Brain microvascular endothelial cell (primary cell): ENCODE results near the gene TTLL13.
"Not testable (repeated sequence)": the region's sequence is repeated elsewhere in the genome, so short reads cannot be mapped to it uniquely, and the experiment has no call there.

Source experiments
- DNase-seq: peaks from one replicate; pipeline ENCODE4 v3.0.0-alpha.2; 2020
- H3K27ac ChIP-seq: fragments of 250-450 bp; sonication (Bioruptor Pico); 2 replicates; pipeline ENCODE4 v1.5.1; 2020; ENCODE audit warnings: mild to moderate bottlenecking, moderate library complexity
- H3K27me3 ChIP-seq: fragments of 250-450 bp; sonication (Bioruptor Pico); replicated peaks from 2 replicates; pipeline ENCODE4 v1.5.1; 2020; ENCODE audit warnings: mild to moderate bottlenecking
- H3K36me3 ChIP-seq: fragments of 250-450 bp; sonication (Bioruptor Pico); replicated peaks from 2 replicates; pipeline ENCODE4 v1.5.1; 2020; ENCODE audit warnings: mild to moderate bottlenecking
- H3K4me3 ChIP-seq: 2 replicates; pipeline ENCODE4 v1.5.1; 2011; ENCODE audit warnings: low read depth, mild to moderate bottlenecking, control low read depth, low read length, moderate library complexity
- CTCF ChIP-seq: IDR thresholded peaks from 2 replicates; pipeline ENCODE4 v1.5.1; 2011; ENCODE audit warnings: low read depth, mild to moderate bottlenecking, moderate library complexity, low read length, control low read depth, inconsistent platforms; ENCODE audit errors: missing control alignments
- in situ Hi-C: cut with HindIII; loops from 2 replicates; pipeline ENCODE4 v1.10.0; 2017; ENCODE audit warnings: low sequenced_read_pairs, low pct_ligation_motif_present

The TTLL13 gene

GRCh38 chr15:90271459-90272166, 22.3 kb downstream of the TTLL13 start:
- DNase-seq = no peak
- Histone ChIP-seq H3K4me3 (no peak overlapping the region), H3K27me3 (no peaks in the 10 kb centered on the region), H3K27ac (no peak overlapping the region), H3K36me3 (peaks cover 41% of the 10 kb centered on the region)
- TF ChIP-seq CTCF = no peak
- in situ Hi-C loops = no loop called here

DNA sequence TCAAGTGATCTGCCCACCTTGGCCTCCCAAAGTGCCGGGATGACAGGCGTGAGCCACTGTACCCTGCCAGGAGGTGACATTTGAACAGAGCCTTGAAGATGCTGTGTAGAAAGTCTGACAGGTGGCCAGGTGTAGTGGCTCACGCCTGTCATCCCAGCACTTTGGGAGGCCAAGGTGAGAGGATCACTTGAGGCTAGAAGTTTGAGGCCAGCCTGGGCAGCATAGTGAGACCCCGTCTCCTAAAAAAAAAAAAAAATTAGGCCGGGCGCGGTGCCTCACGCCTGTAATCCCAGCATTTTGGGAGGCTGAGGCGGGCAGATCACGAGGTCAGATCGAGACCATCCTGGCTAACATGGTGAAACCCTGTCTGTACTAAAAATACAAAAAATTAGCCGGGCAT, 29.1 kb downstream of the TTLL13 start:
- DNase-seq, H3K27ac ChIP-seq, H3K4me3 ChIP-seq, in situ Hi-C loops, H3K27me3 ChIP-seq, H3K36me3 ChIP-seq: not testable (repeated sequence)

DNA sequence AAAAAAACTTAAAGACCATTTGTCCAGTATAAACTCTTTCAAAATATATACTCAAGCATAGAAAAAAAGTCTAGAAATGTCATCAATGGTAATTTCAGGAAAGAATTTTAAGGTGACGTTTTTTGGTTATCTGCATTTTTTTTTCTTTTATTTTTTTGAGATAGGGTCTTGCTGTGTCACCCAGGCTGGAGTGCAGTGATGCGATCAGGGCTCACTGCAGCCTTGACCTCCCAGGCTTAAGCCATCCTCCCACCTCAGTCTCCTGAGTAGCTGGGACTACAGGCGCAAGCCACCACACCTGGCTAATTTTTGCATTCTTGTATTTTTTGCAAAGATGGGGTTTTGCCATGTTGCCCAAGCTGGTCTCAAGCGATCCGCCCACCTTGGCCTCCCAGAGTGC, 31.4 kb downstream of the TTLL13 start:
- DNase-seq, H3K4me3 ChIP-seq, in situ Hi-C loops: not testable (repeated sequence)

GRCh38 chr15:90281637-90282036, 32.3 kb downstream of the TTLL13 start:
- H3K4me3 ChIP-seq, H3K27ac ChIP-seq, H3K27me3 ChIP-seq, DNase-seq, in situ Hi-C loops, H3K36me3 ChIP-seq: not testable (repeated sequence)

More for the DNA sequence above, 31.4 kb downstream of the TTLL13 start:
- not testable (repeated sequence) for H3K27ac ChIP-seq, H3K27me3 ChIP-seq, H3K36me3 ChIP-seq

DNA sequence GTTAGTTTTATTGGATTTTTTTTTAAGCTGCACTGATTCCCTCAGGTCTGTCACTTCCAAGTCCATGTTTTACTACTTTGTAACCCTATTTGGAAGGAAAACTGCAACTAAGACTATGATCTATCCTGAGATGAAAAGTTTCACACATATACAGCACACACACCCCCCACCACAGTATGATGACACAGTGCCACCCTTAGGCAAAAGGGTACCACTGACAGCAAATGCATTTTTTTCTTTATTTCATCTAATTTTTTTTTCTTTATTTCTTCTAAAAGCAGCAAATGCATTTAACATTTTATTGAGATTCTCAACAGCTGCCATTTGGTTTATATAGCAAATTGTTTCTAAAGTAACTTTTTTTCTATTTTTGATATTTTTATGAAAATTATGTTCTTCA, 37.3 kb downstream of the TTLL13 start:
- TF ChIP-seq CTCF = peak; percentile 50
- Histone ChIP-seq H3K27me3 (no peaks in the 10 kb centered on the region), H3K36me3 (no peaks in the 10 kb centered on the region), H3K4me3 (no peak overlapping the region), H3K27ac (no peak overlapping the region)
- DNase-seq = no peak
- in situ Hi-C loops = no loop called here

- Histone ChIP-seq H3K4me3 (no peak overlapping the region), H3K27ac (no peak overlapping the region), H3K36me3 (no peaks in the 10 kb centered on the region), H3K27me3 (no peaks in the 10 kb centered on the region)
- in situ Hi-C loops = no loop called here
- DNase-seq = no peak
- TF ChIP-seq CTCF = no peak
Observed at GRCh38 chr15:90287101-90287500, 37.7 kb downstream of the TTLL13 start.

GRCh38 chr15:90287946-90288345, 38.6 kb downstream of the TTLL13 start:
- Histone ChIP-seq H3K36me3 (no peaks in the 10 kb centered on the region), H3K4me3 (no peak overlapping the region), H3K27ac (no peak overlapping the region), H3K27me3 (no peaks in the 10 kb centered on the region)
- no peak for DNase-seq
- TF ChIP-seq CTCF = no peak
- in situ Hi-C loops = no loop called here
